ENCODE measurements around the gene LMO7. TPM values are rescaled to one million over a fixed set of nuclear protein-coding genes. Genes with fewer than 3 reads are reported as not detected.

Gene LMO7
- total and polyA plus RNA-seq, 2 of the 8 experiments (the other 6 are each of a cell fraction or from before 2014, with no cell fraction given): 8.1 to 28.3 TPM

- POLR2A ChIA-PET (ENCODE audit: partially characterized antibody): no interaction called here
- H3K36me3 ChIP-seq (ENCODE audit: control insufficient read depth in 2 of 4, insufficient read depth in 4 of 4, low read length in 3 of 4): no peaks in the 10 kb centered on the region
Measured at GRCh38 chr13:75855216-75855615, 219.1 kb downstream of the LMO7 start.

More at GRCh38 chr13:75855216-75855615, 219.1 kb downstream of the LMO7 start:
- Histone ChIP-seq H3K56ac (replicated peaks; ENCODE audit: insufficient read length, low read depth, low read length) (no peak overlapping the region), H2AFZ (ENCODE audit: low read length) (no peak overlapping the region), H3K9me3 (ENCODE audit: insufficient read depth in 2 of 2, low read depth in 1 of 2, low read length in 1 of 2) (no peaks in the 10 kb centered on the region), H4K91ac (replicated peaks; ENCODE audit: insufficient read length, low read length) (no peak overlapping the region), H3K79me1 (ENCODE audit: low read depth, low read length) (no peaks in the 10 kb centered on the region), H2BK5ac (ENCODE audit: low read depth, low read length) (no peak overlapping the region), H4K8ac (ENCODE audit: extremely low read depth, insufficient read depth, low read length) (no peak overlapping the region), H3K23ac (ENCODE audit: insufficient read length) (no peak overlapping the region), H2BK120ac (replicated peaks; ENCODE audit: low read depth, low read length) (no peak overlapping the region), H2BK15ac (ENCODE audit: low read length) (no peak overlapping the region), H4K5ac (ENCODE audit: insufficient read length, low read depth, low read length) (no peak overlapping the region), H3K14ac (ENCODE audit: insufficient read length) (no peak overlapping the region), H3K79me2 (ENCODE audit: control insufficient read depth in 1 of 2, insufficient read depth in 2 of 2, low read length in 2 of 2) (no peaks in the 10 kb centered on the region), H3K18ac (ENCODE audit: extremely low read depth, low read length) (no peak overlapping the region), H3K4me1 (replicated peaks in 1 of 4; ENCODE audit: control insufficient read depth in 3 of 4, insufficient read depth in 4 of 4, low read length in 3 of 4) (no peaks in the 10 kb centered on the region), H3K4me3 (ENCODE audit: extremely low read depth in 1 of 4, insufficient read depth in 2 of 4, low read depth in 3 of 4, low read length in 4 of 4) (no peak overlapping the region), H3K23me2 (ENCODE audit: low read depth, low read length) (no peaks in the 10 kb centered on the region), H3K27ac (ENCODE audit: low read depth, low read length) (no peak overlapping the region), H3K27me3 (replicated peaks in 1 of 4; ENCODE audit: control insufficient read depth in 3 of 4, extremely low read depth in 1 of 4, insufficient read depth in 3 of 4, low read length in 3 of 4) (no peaks in the 10 kb centered on the region), H3K9ac (replicated peaks in 1 of 4; ENCODE audit: extremely low read depth in 1 of 4, low read depth in 3 of 4, low read length in 3 of 4) (no peak overlapping the region), H2BK12ac (ENCODE audit: low read depth, low read length) (no peak overlapping the region; the same call in 1 of the 2 replicates), H3K4ac (replicated peaks; ENCODE audit: insufficient read length, low read depth, low read length) (no peak overlapping the region), H3K4me2 (ENCODE audit: insufficient read depth in 1 of 2, low read depth in 2 of 2, low read length in 2 of 2) (no peak overlapping the region), H2AK5ac (ENCODE audit: low read depth, low read length) (no peak overlapping the region), H2BK20ac (ENCODE audit: low read length) (no peak overlapping the region), H4K20me1 (replicated peaks in 1 of 2; ENCODE audit: control insufficient read depth in 1 of 2, insufficient read depth in 2 of 2, low read length in 2 of 2) (no peaks in the 10 kb centered on the region)
- FAIRE-seq (no peak), DNase-seq (ENCODE audit: low read depth in 1 of 2, low spot score in 2 of 2) (no peak)
- TF ChIP-seq CREB1 (IDR thresholded peaks at IDR 0.05): no peak
- no peak for TF ChIP-seq RFX5 (IDR thresholded peaks at IDR 0.05; ENCODE audit: borderline replicate concordance, low read depth, low read length)
- TF ChIP-seq TCF12 (IDR thresholded peaks at IDR 0.05; ENCODE audit: low read depth, low read length): no peak
- TF ChIP-seq RBBP5 (IDR thresholded peaks at IDR 0.05; ENCODE audit: borderline replicate concordance, low read depth, low read length): no peak
- TF ChIP-seq POLR2A (IDR thresholded peaks at IDR 0.05; ENCODE audit: control extremely low read depth in 1 of 2, low read depth in 2 of 2, low read length in 2 of 2): no peak
- TF ChIP-seq, protein P1, sequence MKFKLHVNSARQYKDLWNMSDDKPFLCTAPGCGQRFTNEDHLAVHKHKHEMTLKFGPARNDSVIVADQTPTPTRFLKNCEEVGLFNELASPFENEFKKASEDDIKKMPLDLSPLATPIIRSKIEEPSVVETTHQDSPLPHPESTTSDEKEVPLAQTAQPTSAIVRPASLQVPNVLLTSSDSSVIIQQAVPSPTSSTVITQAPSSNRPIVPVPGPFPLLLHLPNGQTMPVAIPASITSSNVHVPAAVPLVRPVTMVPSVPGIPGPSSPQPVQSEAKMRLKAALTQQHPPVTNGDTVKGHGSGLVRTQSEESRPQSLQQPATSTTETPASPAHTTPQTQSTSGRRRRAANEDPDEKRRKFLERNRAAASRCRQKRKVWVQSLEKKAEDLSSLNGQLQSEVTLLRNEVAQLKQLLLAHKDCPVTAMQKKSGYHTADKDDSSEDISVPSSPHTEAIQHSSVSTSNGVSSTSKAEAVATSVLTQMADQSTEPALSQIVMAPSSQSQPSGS (IDR thresholded peaks at IDR 0.05; ENCODE audit: low read length): no peak
- TF ChIP-seq JUN (IDR thresholded peaks at IDR 0.05; ENCODE audit: low read depth, low read length): no peak
- TF ChIP-seq, protein P2, sequence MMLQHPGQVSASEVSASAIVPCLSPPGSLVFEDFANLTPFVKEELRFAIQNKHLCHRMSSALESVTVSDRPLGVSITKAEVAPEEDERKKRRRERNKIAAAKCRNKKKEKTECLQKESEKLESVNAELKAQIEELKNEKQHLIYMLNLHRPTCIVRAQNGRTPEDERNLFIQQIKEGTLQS (IDR thresholded peaks at IDR 0.05; ENCODE audit: insufficient read depth, low read depth, low read length): no peak
- 89% methylated on average over 6 of the region's 6 CpGs; no CpG with 5 or more reads in 1 of the 2 experiments for WGBS, 2 experiments (ENCODE audit: extremely low coverage in 1 of 2, insufficient coverage in 1 of 2, insufficient read length in 1 of 2, insufficient replicate concordance in 2 of 2, low coverage in 1 of 2, low lambda C conversion rate in 2 of 2, missing lambda C conversion rate in 1 of 2)
- CTCF ChIA-PET (ENCODE audit: partially characterized antibody): interaction anchor here (0.5 to 2.7 kb wide), 3 partner anchors 14 to 182 kb away, joined by 3 to 20 read pairs (median 3); no protein-coding TSS in a partner anchor
